K562 (cell line): ENCODE measurements around the gene WDR86.

ENCODE experiments used
- EP300 ChIP-seq: IDR thresholded peaks from 2 replicates; pipeline ENCODE4 v1.6.1; 2012; ENCODE audit warnings: low read length, improper control_type of control experiment
- EZH2 ChIP-seq: IDR thresholded peaks from 2 replicates; pipeline ENCODE4 v1.6.1; 2012; ENCODE audit warnings: low read depth, mild to moderate bottlenecking, inconsistent platforms, low read length, borderline replicate concordance
- NFRKB ChIP-seq: fragments of 450-650 bp; IDR thresholded peaks from 2 replicates; pipeline ENCODE4 v1.6.1; 2016; ENCODE audit warnings: low read depth
- RAD21 ChIP-seq, 2 experiments: fragments of 250-450 bp in 1 of 2; fragments of 450-650 bp in 1 of 2; sonication (Bioruptor Pico) in 1 of 2; formaldehyde crosslinking in 1 of 2; IDR thresholded peaks in 1 of 2; conservative IDR thresholded peaks in 1 of 2; 2 replicates each; pipeline versions ENCODE4 v1.4.0 to v1.8.0; 2020 to 2022; ENCODE audit warnings: mild to moderate bottlenecking in 2 of 2, moderate library complexity in 1 of 2
- RFX5 ChIP-seq: IDR thresholded peaks from 2 replicates; pipeline ENCODE4 v1.6.1; 2011; ENCODE audit warnings: low read depth, mild to moderate bottlenecking, improper control_type of control experiment, low read length
- SMAD3 ChIP-seq: fragments of 450-650 bp; formaldehyde crosslinking; conservative IDR thresholded peaks from 2 replicates; pipeline ENCODE4 v1.4.0; 2020; ENCODE audit warnings: mild to moderate bottlenecking
- TRIM28 ChIP-seq: fragments of 450-650 bp; IDR thresholded peaks from 2 replicates; pipeline ENCODE4 v1.6.1; 2017
- ZNF274 ChIP-seq: IDR thresholded peaks from 2 replicates; pipeline ENCODE4 v1.6.1; 2011; ENCODE audit warnings: low read depth, mild to moderate bottlenecking, low read length, moderate library complexity, borderline replicate concordance
- TF ChIP-seq, protein P1 (sequence below): sonication (generic); formaldehyde crosslinking; IDR thresholded peaks from 2 replicates; pipeline ENCODE4 v1.8.1; 2023; ENCODE audit warnings: mild to moderate bottlenecking, missing genetic modification reagents
- TF ChIP-seq, protein P2 (sequence below): fragments of 450-650 bp; formaldehyde crosslinking; IDR thresholded peaks from 2 replicates; pipeline ENCODE4 v1.4.0; 2020; ENCODE audit warnings: mild to moderate bottlenecking, mixed read lengths
- TF ChIP-seq, protein P3 (sequence below), 2 experiments: fragments of 450-650 bp; formaldehyde crosslinking in 1 of 2; IDR thresholded peaks; 2 replicates each; pipeline versions ENCODE4 v1.4.0 to v1.6.1; 2014 to 2020; ENCODE audit warnings: mild to moderate bottlenecking in 2 of 2, borderline replicate concordance in 1 of 2, low read depth in 1 of 2
- TF ChIP-seq, protein P4 (sequence below), 3 experiments: IDR thresholded peaks in 2 of 3; conservative IDR thresholded peaks in 1 of 3; 2 replicates each; pipeline ENCODE4 v1.5.1; 2011 to 2012; ENCODE audit warnings: low read length in 3 of 3, mild to moderate bottlenecking in 3 of 3, control low read depth in 2 of 3, improper control_type of control experiment in 1 of 3, inconsistent platforms in 1 of 3, low read depth in 1 of 3, mixed read lengths in 1 of 3, moderate library complexity in 1 of 3; ENCODE audit not compliant: insufficient read depth in 2 of 3
- TF ChIP-seq, protein P5 (sequence below): fragments of 250-450 bp; sonication (Bioruptor Pico); IDR thresholded peaks from 2 replicates; pipeline ENCODE4 v1.5.0; 2021; ENCODE audit warnings: mild to moderate bottlenecking, borderline replicate concordance
- TF ChIP-seq, protein P6 (sequence below): conservative IDR thresholded peaks from 2 replicates; pipeline ENCODE4 v1.6.1; 2011; ENCODE audit warnings: low read depth, mild to moderate bottlenecking, low read length; ENCODE audit not compliant: control insufficient read depth

DNA sequence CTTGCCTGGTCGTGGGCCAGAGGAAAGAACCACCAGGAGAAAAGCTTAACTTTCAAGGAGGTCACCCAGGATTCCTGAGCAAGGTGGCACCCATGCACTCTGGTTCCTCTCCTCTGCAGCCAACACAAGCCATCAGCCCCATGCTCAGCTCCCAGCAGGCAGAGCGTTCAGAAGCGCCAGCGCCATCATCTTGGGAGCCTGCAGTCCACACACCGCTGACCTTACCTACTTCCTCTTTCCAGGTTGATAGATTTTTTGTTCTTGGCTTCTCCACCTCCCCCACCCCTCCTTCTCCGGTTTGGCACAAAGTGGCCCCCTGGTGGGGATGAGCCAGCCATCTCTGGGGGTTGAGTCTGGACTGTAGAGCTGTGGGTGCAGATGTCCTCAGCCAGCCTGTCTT is 1.7 kb upstream of the WDR86 start:
- TF ChIP-seq, protein P1, sequence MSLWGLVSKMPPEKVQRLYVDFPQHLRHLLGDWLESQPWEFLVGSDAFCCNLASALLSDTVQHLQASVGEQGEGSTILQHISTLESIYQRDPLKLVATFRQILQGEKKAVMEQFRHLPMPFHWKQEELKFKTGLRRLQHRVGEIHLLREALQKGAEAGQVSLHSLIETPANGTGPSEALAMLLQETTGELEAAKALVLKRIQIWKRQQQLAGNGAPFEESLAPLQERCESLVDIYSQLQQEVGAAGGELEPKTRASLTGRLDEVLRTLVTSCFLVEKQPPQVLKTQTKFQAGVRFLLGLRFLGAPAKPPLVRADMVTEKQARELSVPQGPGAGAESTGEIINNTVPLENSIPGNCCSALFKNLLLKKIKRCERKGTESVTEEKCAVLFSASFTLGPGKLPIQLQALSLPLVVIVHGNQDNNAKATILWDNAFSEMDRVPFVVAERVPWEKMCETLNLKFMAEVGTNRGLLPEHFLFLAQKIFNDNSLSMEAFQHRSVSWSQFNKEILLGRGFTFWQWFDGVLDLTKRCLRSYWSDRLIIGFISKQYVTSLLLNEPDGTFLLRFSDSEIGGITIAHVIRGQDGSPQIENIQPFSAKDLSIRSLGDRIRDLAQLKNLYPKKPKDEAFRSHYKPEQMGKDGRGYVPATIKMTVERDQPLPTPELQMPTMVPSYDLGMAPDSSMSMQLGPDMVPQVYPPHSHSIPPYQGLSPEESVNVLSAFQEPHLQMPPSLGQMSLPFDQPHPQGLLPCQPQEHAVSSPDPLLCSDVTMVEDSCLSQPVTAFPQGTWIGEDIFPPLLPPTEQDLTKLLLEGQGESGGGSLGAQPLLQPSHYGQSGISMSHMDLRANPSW (CRISPR knock-in tag): no peak
- TF ChIP-seq, protein P2, sequence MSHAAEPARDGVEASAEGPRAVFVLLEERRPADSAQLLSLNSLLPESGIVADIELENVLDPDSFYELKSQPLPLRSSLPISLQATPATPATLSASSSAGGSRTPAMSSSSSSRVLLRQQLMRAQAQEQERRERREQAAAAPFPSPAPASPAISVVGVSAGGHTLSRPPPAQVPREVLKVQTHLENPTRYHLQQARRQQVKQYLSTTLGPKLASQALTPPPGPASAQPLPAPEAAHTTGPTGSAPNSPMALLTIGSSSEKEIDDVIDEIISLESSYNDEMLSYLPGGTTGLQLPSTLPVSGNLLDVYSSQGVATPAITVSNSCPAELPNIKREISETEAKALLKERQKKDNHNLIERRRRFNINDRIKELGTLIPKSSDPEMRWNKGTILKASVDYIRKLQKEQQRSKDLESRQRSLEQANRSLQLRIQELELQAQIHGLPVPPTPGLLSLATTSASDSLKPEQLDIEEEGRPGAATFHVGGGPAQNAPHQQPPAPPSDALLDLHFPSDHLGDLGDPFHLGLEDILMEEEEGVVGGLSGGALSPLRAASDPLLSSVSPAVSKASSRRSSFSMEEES: no peak
- TF ChIP-seq, protein P3, sequence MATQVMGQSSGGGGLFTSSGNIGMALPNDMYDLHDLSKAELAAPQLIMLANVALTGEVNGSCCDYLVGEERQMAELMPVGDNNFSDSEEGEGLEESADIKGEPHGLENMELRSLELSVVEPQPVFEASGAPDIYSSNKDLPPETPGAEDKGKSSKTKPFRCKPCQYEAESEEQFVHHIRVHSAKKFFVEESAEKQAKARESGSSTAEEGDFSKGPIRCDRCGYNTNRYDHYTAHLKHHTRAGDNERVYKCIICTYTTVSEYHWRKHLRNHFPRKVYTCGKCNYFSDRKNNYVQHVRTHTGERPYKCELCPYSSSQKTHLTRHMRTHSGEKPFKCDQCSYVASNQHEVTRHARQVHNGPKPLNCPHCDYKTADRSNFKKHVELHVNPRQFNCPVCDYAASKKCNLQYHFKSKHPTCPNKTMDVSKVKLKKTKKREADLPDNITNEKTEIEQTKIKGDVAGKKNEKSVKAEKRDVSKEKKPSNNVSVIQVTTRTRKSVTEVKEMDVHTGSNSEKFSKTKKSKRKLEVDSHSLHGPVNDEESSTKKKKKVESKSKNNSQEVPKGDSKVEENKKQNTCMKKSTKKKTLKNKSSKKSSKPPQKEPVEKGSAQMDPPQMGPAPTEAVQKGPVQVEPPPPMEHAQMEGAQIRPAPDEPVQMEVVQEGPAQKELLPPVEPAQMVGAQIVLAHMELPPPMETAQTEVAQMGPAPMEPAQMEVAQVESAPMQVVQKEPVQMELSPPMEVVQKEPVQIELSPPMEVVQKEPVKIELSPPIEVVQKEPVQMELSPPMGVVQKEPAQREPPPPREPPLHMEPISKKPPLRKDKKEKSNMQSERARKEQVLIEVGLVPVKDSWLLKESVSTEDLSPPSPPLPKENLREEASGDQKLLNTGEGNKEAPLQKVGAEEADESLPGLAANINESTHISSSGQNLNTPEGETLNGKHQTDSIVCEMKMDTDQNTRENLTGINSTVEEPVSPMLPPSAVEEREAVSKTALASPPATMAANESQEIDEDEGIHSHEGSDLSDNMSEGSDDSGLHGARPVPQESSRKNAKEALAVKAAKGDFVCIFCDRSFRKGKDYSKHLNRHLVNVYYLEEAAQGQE (IDR thresholded peaks at IDR 0.05; ENCODE audit: borderline replicate concordance): peak; percentile 42; the same call in 1 of the 2 replicates
- TF ChIP-seq, protein P3 (CRISPR knock-in tag; IDR thresholded peaks at IDR 0.05; ENCODE audit: low read depth): no peak
- no peak for TF ChIP-seq EP300
- TF ChIP-seq, protein P4, sequence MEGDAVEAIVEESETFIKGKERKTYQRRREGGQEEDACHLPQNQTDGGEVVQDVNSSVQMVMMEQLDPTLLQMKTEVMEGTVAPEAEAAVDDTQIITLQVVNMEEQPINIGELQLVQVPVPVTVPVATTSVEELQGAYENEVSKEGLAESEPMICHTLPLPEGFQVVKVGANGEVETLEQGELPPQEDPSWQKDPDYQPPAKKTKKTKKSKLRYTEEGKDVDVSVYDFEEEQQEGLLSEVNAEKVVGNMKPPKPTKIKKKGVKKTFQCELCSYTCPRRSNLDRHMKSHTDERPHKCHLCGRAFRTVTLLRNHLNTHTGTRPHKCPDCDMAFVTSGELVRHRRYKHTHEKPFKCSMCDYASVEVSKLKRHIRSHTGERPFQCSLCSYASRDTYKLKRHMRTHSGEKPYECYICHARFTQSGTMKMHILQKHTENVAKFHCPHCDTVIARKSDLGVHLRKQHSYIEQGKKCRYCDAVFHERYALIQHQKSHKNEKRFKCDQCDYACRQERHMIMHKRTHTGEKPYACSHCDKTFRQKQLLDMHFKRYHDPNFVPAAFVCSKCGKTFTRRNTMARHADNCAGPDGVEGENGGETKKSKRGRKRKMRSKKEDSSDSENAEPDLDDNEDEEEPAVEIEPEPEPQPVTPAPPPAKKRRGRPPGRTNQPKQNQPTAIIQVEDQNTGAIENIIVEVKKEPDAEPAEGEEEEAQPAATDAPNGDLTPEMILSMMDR (IDR thresholded peaks at IDR 0.05 in 2 of 3, conservative IDR thresholded peaks at IDR 0.05 in 1 of 3; ENCODE audit: insufficient read depth in 2 of 3, low read depth in 1 of 3, low read length in 3 of 3): peak; percentile 39 to 66 (median 59); a peak in 5 of 6 replicates
- no peak for TF ChIP-seq TRIM28
- TF ChIP-seq, protein P5, sequence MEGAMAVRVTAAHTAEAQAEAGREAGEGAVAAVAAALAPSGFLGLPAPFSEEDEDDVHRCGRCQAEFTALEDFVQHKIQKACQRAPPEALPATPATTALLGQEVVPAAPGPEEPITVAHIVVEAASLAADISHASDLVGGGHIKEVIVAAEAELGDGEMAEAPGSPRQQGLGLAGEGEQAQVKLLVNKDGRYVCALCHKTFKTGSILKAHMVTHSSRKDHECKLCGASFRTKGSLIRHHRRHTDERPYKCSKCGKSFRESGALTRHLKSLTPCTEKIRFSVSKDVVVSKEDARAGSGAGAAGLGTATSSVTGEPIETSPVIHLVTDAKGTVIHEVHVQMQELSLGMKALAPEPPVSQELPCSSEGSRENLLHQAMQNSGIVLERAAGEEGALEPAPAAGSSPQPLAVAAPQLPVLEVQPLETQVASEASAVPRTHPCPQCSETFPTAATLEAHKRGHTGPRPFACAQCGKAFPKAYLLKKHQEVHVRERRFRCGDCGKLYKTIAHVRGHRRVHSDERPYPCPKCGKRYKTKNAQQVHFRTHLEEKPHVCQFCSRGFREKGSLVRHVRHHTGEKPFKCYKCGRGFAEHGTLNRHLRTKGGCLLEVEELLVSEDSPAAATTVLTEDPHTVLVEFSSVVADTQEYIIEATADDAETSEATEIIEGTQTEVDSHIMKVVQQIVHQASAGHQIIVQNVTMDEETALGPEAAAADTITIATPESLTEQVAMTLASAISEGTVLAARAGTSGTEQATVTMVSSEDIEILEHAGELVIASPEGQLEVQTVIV (CRISPR knock-in tag): no peak
- TF ChIP-seq, protein P6, sequence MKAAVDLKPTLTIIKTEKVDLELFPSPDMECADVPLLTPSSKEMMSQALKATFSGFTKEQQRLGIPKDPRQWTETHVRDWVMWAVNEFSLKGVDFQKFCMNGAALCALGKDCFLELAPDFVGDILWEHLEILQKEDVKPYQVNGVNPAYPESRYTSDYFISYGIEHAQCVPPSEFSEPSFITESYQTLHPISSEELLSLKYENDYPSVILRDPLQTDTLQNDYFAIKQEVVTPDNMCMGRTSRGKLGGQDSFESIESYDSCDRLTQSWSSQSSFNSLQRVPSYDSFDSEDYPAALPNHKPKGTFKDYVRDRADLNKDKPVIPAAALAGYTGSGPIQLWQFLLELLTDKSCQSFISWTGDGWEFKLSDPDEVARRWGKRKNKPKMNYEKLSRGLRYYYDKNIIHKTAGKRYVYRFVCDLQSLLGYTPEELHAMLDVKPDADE: no peak
- no peak for TF ChIP-seq ZNF274
- no peak for TF ChIP-seq EZH2
- no peak for TF ChIP-seq RFX5
- TF ChIP-seq SMAD3 (CRISPR knock-in tag): no peak
- TF ChIP-seq NFRKB: no peak
- TF ChIP-seq RAD21 (CRISPR knock-in tag; conservative IDR thresholded peaks at IDR 0.05 in 1 of 2, IDR thresholded peaks at IDR 0.05 in 1 of 2): peak in 1 of 2 experiments; percentile 59; a peak in 2 of 4 replicates
